ENCODE data around the gene ZNF790.

ZNF790 gene

DNA sequence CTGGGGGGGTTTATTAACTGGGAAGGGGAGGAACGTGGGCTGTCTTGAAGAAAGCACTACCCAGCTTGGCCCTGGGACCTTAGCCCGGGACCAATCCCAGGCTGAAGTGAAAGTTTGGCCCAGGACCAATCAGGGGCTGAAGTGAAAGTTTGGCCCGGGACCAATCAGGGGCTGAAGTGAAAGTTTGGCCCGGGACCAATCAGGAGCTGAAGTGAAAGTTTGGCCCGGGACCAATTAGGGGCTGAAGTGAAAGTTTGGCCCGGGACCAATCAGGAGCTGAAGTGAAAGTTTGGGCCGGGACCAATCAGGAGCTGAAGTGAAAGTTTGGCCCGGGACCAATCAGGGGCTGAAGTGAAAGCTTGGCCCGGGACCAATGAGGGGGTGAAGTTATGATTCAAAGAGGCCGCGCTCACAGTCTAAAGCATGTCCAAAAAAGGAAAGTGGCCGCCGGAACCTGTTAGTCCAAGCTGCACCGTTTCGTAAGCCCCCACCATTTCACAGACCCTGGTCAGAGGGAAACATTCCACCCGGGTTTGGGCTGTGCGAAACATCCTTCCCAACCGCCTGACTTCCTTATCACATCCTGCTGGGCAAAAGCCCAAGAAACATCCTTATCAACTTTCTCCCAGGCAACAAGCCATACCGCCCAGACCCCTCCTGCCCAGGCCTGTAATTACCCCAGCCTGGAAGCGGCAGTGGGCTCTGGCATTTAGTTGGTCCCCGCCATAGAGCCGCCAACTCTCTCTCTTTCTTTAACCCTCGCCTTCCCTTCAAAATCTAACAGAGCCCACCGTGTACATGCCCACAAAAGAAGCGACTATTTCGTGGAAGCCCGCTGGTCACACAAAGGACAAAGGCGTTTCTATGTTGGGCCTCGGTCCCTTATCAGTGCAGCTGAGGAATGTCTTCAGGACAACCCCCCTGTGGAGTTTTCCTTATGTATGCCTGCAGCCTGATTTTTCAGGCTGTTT, 66.6 kb downstream of the ZNF790 start:
- DNase-seq: no peak
